Heart left ventricle (tissue), 16 donors: ENCODE results near the gene STRADA. TPM values are rescaled to one million over a fixed set of nuclear protein-coding genes. Genes with fewer than 3 reads are reported as not detected.

Experiments used
- ATAC-seq, 4 donors: fragments of 200-7000 bp; cut with Tn5 transposase; one replicate each; pipeline ENCODE4 v1.9.1; 2020 to 2022; ENCODE audit warnings: moderate library complexity in 4 of 4, mild to moderate bottlenecking in 3 of 4, moderate number of reproducible peaks in 1 of 4
- DNase-seq, 5 donors: peaks; one replicate each; pipeline ENCODE4 v3.0.0-alpha.2; 2020
- H3K27ac ChIP-seq, 12 donors: fragments of 200-600 bp; sonication (generic) in 4 of 12; one replicate each; pipeline versions ENCODE4 v1.5.0 to v1.8.0; 2016 to 2022; ENCODE audit warnings: mild to moderate bottlenecking in 2 of 12
- H3K27me3 ChIP-seq, 9 donors: fragments of 200-600 bp; sonication (generic) in 2 of 9; one replicate each; pipeline versions ENCODE4 v1.5.1 to v1.8.0; 2016 to 2022; ENCODE audit warnings: mild to moderate bottlenecking in 3 of 9
- H3K36me3 ChIP-seq, 9 donors: fragments of 200-600 bp; sonication (generic) in 2 of 9; one replicate each; pipeline versions ENCODE4 v1.5.0 to v1.8.0; 2018 to 2022; ENCODE audit warnings: mild to moderate bottlenecking in 2 of 9
- H3K4me1 ChIP-seq, 12 donors: fragments of 200-600 bp; sonication (generic) in 4 of 12; one replicate each; pipeline versions ENCODE4 v1.5.0 to v1.8.0; 2016 to 2022; ENCODE audit warnings: mild to moderate bottlenecking in 3 of 12
- H3K4me3 ChIP-seq, 12 donors: fragments of 200-600 bp; sonication (generic) in 4 of 12; one replicate each; pipeline versions ENCODE4 v1.5.0 to v1.8.0; 2017 to 2022; ENCODE audit warnings: mild to moderate bottlenecking in 9 of 12, moderate library complexity in 4 of 12
- H3K9me3 ChIP-seq, 12 donors: fragments of 200-600 bp; sonication (generic) in 4 of 12; one replicate each; pipeline versions ENCODE4 v1.5.0 to v1.8.0; 2016 to 2022; ENCODE audit warnings: mild to moderate bottlenecking in 1 of 12
- POLR2A ChIP-seq, 2 donors: fragments of 450-650 bp; IDR thresholded peaks; one replicate each; pipeline ENCODE4 v1.6.1; 2017; ENCODE audit warnings: antibody characterized with exemption in 2 of 2, mild to moderate bottlenecking in 2 of 2, moderate library complexity in 2 of 2
- WGBS, 4 donors: extraction: QIAGEN DNeasy Blood & Tissue Kit in 2 of 4; methylation state at CpG; one replicate each; pipeline versions ENCODE4 v1.1.5 to v1.1.7; 2013 to 2018; 5-methylcytosine and 5-hydroxymethylcytosine counted together
- intact Hi-C, 10 donors: fragments of 100-400 bp; cut with DNase I; formaldehyde crosslinking; loops; one replicate each; pipeline versions ENCODE4 v1.11.1 to v1.14.2; 2022
- polyA plus RNA-seq, 2 donors: library from polyadenylated mRNA; stranded (reverse); fragments of 200-250 nt; gene quantifications; one replicate each; pipeline ENCODE4 v1.2.3, GENCODE V29; 2013
- total RNA-seq, 9 donors: library from RNA; depleted of rRNA in 2 of 9; stranded (reverse); fragments of >200 nt in 2 of 9; fragmentation: NEBNext Ultra II Directional in 3 of 9; extraction: Animal tissue kit (Norgen Biotek cat#: 25700) in 3 of 9; gene quantifications; one replicate each; pipeline versions ENCODE4 v1.1.0 to v1.2.4, GENCODE V29; 2016 to 2023
- TF ChIP-seq, protein P1 (sequence below), 12 donors: fragments of 200-600 bp; sonication (generic) in 4 of 12; IDR thresholded peaks; one replicate each; pipeline versions ENCODE4 v1.5.0 to v1.8.0; 2018 to 2022; ENCODE audit warnings: antibody characterized with exemption in 12 of 12, mild to moderate bottlenecking in 5 of 12
- donor health status: ischemic (EF 13 %, LVEDD 7.1; RV severe dilation, severe dysfunction).
- donor health status: healthy with polysubstance abuse.
- donor health status: DM: no; HTN: yes; CAD: no.
- donor health status: DM: no; HTN: no; CAD: no.
- donor health status: ischemic (EF 25% LVEDD 6.9; RV normal size, moderate dysfunction).
- donor health status: ischemic (EF 25% LVEDD 5.7; RV mildly dilated, moderate dysfunction).
- donor health status: healthy.
- donor health status: DM: yes; HTN: yes; CAD: no.
- donor health status: ischemic (EF 35%, LVEDD 5.7; RV mildly dilated, moderate dysfunction).
- donor health status: nonischemic (EF 11% LVEDD 7.7; RV severe dilation, severe dysfunction).
- donor health status: DM: yes; HTN: yes; CAD: no.
- donor health status: PGD.
- donor health status: ischemic (EF 29% LVEDD 5.4; RV normal size, mild dysfunction).
- donor health status: nonischemic (EF 23%, LVEDD 6.1; RV moderate dilation, normal function).

Gene STRADA
- total and polyA plus RNA-seq, 11 donors, result 10.2 to 26.1 (median 15.4) TPM

DNA sequence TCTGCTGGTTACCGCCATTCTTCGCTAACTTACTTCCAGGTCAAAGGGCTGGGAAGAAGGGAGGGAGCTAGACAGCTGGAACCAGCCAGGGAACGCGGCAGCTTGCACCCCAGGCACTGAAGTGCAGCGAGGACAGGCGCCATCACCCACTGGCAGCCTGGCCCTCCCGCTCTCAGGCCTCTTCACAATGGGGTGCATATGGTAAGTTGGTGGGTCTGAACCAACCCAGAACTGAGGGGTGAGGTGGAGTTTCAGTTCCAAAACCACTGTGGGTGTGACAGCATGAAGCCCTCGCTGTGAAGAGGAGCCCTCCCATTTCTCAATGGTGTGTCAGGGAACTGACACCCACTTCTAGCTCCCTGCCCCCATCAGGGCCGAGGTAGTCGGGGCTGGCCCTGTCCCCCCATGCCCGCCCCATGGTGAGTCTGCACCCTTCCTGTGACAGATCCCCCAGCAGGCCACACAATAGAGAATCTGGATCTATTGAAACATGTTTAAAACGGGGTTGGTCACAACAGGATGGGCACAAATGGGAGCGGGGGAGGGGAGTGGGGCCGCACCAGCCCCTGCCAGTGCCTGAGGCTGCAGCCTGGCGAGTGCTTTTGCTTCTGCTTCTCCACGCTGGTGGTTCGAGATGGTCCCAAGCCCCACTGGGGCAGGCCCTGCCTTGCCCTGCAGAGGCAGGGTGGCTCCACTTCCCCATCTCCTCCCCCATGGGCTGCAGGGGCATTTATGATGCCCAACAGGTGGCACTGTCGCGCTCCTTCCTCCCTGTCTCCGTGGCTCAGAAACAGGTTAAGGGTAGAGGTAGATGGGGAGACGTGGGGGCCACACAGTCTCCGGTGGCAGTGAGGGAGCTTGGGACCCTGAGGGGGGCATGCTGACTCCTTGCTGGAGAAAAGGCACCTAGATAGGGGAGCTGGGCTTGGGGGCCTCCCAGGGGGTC is 44.0 kb downstream of the STRADA start:
- intact Hi-C loops, result loop anchor here in 3 of 10 donors (5.0 to 10.0 kb wide), 3 partner anchors 63 to 73 kb away; partner anchors contain the start of gene MAP3K3 (in 1 of the 3)
- ATAC-seq, result peak in 3 of 4 donors; percentile 1 to 33 (median 29)

GRCh38 chr17:63696381-63696961 is 45.1 kb downstream of the STRADA start:
- H3K4me1 ChIP-seq, result peaks cover 0 to 43% (median 19%) of the 10 kb centered on the region in 12 donors
- WGBS, 4 donors, result 45 to 74% (median 63%) methylated on average over 6 to 9 of the region's 9 CpGs
- ATAC-seq, result peak in 2 of 4 donors; percentile 2 to 11
- TF ChIP-seq, protein P1, sequence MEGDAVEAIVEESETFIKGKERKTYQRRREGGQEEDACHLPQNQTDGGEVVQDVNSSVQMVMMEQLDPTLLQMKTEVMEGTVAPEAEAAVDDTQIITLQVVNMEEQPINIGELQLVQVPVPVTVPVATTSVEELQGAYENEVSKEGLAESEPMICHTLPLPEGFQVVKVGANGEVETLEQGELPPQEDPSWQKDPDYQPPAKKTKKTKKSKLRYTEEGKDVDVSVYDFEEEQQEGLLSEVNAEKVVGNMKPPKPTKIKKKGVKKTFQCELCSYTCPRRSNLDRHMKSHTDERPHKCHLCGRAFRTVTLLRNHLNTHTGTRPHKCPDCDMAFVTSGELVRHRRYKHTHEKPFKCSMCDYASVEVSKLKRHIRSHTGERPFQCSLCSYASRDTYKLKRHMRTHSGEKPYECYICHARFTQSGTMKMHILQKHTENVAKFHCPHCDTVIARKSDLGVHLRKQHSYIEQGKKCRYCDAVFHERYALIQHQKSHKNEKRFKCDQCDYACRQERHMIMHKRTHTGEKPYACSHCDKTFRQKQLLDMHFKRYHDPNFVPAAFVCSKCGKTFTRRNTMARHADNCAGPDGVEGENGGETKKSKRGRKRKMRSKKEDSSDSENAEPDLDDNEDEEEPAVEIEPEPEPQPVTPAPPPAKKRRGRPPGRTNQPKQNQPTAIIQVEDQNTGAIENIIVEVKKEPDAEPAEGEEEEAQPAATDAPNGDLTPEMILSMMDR (IDR thresholded peaks at IDR 0.05), result peak in 11 of 12 donors; percentile 9 to 54 (median 37)
- TF ChIP-seq POLR2A (IDR thresholded peaks at IDR 0.05), result no peak
- H3K36me3 ChIP-seq, result peaks cover 0 to 56% (median 41%) of the 10 kb centered on the region in 9 donors
- intact Hi-C loops, result loop anchor here in 3 of 10 donors (5.0 to 10.0 kb wide), 3 partner anchors 62 to 72 kb away; partner anchors contain the start of gene MAP3K3 (in 1 of the 3)
- peak overlapping the region in 1 of 12 donors; percentile 73 for H3K4me3 ChIP-seq
- H3K9me3 ChIP-seq, result no peaks in the 10 kb centered on the region
- H3K27ac ChIP-seq, result peak overlapping the region in 4 of 12 donors; percentile 13 to 96 (median 33)
- H3K27me3 ChIP-seq, result no peaks in the 10 kb centered on the region
- DNase-seq, result no peak

More for the DNA sequence above, 44.0 kb downstream of the STRADA start:
- TF ChIP-seq, protein P1 (IDR thresholded peaks at IDR 0.05), result peak; percentile 13 to 67 (median 34)
- no peak for TF ChIP-seq POLR2A (IDR thresholded peaks at IDR 0.05)
- Histone ChIP-seq H3K27ac (peak overlapping the region in 6 of 12 donors; percentile 13 to 96 (median 43)), H3K9me3 (no peaks in the 10 kb centered on the region), H3K4me3 (peak overlapping the region in 7 of 12 donors; percentile 4 to 76 (median 63)), H3K36me3 (peaks cover 0 to 45% (median 31%) of the 10 kb centered on the region in 9 donors), H3K27me3 (no peaks in the 10 kb centered on the region), H3K4me1 (peaks cover 0 to 54% (median 22%) of the 10 kb centered on the region in 12 donors)
- WGBS, 4 donors, result 74 to 79% (median 77%) methylated on average over 15 to 22 of the region's 22 CpGs
- peak in 4 of 5 donors; percentile 54 to 82 (median 60) for DNase-seq

- H3K27me3 ChIP-seq, result no peaks in the 10 kb centered on the region
- no peak for TF ChIP-seq POLR2A (IDR thresholded peaks at IDR 0.05)
- TF ChIP-seq, protein P1 (IDR thresholded peaks at IDR 0.05), result no peak
- peaks cover 0 to 62% (median 47%) of the 10 kb centered on the region in 9 donors for H3K36me3 ChIP-seq
- peaks cover 0 to 38% (median 13%) of the 10 kb centered on the region in 12 donors for H3K4me1 ChIP-seq
- H3K9me3 ChIP-seq, result no peaks in the 10 kb centered on the region
- WGBS, 4 donors, result 86 to 93% (median 87%) methylated on average over 6 of the region's 6 CpGs
- ATAC-seq (no peak), DNase-seq (no peak)
- H3K4me3 ChIP-seq, result no peak overlapping the region
- intact Hi-C loops, result loop anchor here in 4 of 10 donors (1.0 to 10.0 kb wide), 4 partner anchors 17 to 71 kb away; partner anchors contain the start of gene MAP3K3 (in 1 of the 4)
- H3K27ac ChIP-seq, result peak overlapping the region in 2 of 12 donors; percentile 11 to 96
Observed at GRCh38 chr17:63695889-63696288, 45.7 kb downstream of the STRADA start.
